GM23338 (cell line): Measurements from ENCODE around the gene MCEE. TPM values are rescaled to one million over a fixed set of nuclear protein-coding genes. Genes with fewer than 3 reads are reported as not detected.

Source experiments
- ATAC-seq: fragments of 200-7000 bp; cut with Tn5 transposase; 3 replicates; pipeline ENCODE4 v1.9.1; 2020
- DNase-seq: peaks from one replicate; pipeline ENCODE4 v3.0.0-alpha.2; 2015; ENCODE audit warnings: low spot score
- H2AFZ ChIP-seq: fragments of 200-600 bp; sonication (generic); 2 replicates; pipeline ENCODE4 v1.8.0; 2016; ENCODE audit warnings: antibody characterized with exemption, mild to moderate bottlenecking, moderate library complexity
- H3F3A ChIP-seq: fragments of 200-600 bp; sonication (generic); replicated peaks from 2 replicates; pipeline ENCODE4 v1.8.0; 2017; ENCODE audit warnings: antibody characterized with exemption, mixed run types, low read depth
- H3K27ac ChIP-seq: fragments of 200-600 bp; sonication (generic); 2 replicates; pipeline ENCODE4 v1.6.1; 2016; ENCODE audit warnings: low read depth
- H3K27me3 ChIP-seq: fragments of 200-600 bp; sonication (generic); 2 replicates; pipeline ENCODE4 v1.8.0; 2016; ENCODE audit warnings: mild to moderate bottlenecking, mixed run types, moderate library complexity; ENCODE audit not compliant: insufficient read depth
- H3K36me3 ChIP-seq: fragments of 200-600 bp; sonication (generic); 2 replicates; pipeline ENCODE4 v1.8.0; 2016; ENCODE audit warnings: mild to moderate bottlenecking; ENCODE audit not compliant: insufficient read depth
- H3K4me1 ChIP-seq: fragments of 200-600 bp; sonication (generic); 2 replicates; pipeline ENCODE4 v1.8.0; 2016; ENCODE audit warnings: mild to moderate bottlenecking, moderate library complexity; ENCODE audit not compliant: insufficient read depth
- H3K4me2 ChIP-seq: fragments of 200-600 bp; sonication (generic); 2 replicates; pipeline ENCODE4 v1.7.1; 2017; ENCODE audit warnings: mixed run types
- H3K4me3 ChIP-seq: fragments of 200-600 bp; sonication (generic); 2 replicates; pipeline ENCODE4 v1.6.1; 2016; ENCODE audit warnings: mixed run types
- H3K79me2 ChIP-seq: fragments of 200-600 bp; sonication (generic); replicated peaks from 2 replicates; pipeline ENCODE4 v1.8.0; 2017; ENCODE audit warnings: mild to moderate bottlenecking; ENCODE audit not compliant: insufficient read depth
- H3K9me2 ChIP-seq: fragments of 200-600 bp; sonication (generic); 2 replicates; pipeline ENCODE4 v1.8.0; 2017; ENCODE audit not compliant: insufficient read depth
- H4K20me1 ChIP-seq: fragments of 200-600 bp; sonication (generic); replicated peaks from 2 replicates; pipeline ENCODE4 v1.8.0; 2017; ENCODE audit warnings: mild to moderate bottlenecking; ENCODE audit not compliant: insufficient read depth
- H3K27ac Mint-ChIP-seq: 2 replicates; pipeline ENCODE4 v1.8.0; 2020; ENCODE audit warnings: inconsistent platforms, mild to moderate bottlenecking, moderate library complexity, mixed read lengths
- H3K27me3 Mint-ChIP-seq: 3 replicates; pipeline ENCODE4 v1.8.0; 2022; ENCODE audit warnings: low read depth, mild to moderate bottlenecking, moderate library complexity, mixed read lengths, inconsistent platforms; ENCODE audit not compliant: insufficient read depth, poor library complexity
- H3K36me3 Mint-ChIP-seq: 3 replicates; pipeline ENCODE4 v1.8.0; 2021; ENCODE audit warnings: low read depth, mild to moderate bottlenecking, inconsistent platforms, moderate library complexity, mixed read lengths
- H3K4me1 Mint-ChIP-seq: 3 replicates; pipeline ENCODE4 v1.8.0; 2020; ENCODE audit warnings: mild to moderate bottlenecking, inconsistent platforms, mixed read lengths
- H3K4me3 Mint-ChIP-seq: 3 replicates; pipeline ENCODE4 v1.8.0; 2021; ENCODE audit warnings: moderate library complexity, mild to moderate bottlenecking, inconsistent platforms, mixed read lengths
- H3K9me3 Mint-ChIP-seq: 3 replicates; pipeline ENCODE4 v1.8.0; 2020; ENCODE audit warnings: moderate library complexity, mild to moderate bottlenecking, inconsistent platforms, mixed read lengths
- CREB1 ChIP-seq: fragments of 250-450 bp; sonication (Bioruptor Pico); IDR thresholded peaks from 2 replicates; pipeline ENCODE4 v1.5.0; 2020; ENCODE audit warnings: low read depth, mild to moderate bottlenecking, moderate library complexity
- CTCF ChIP-seq, 2 experiments: fragments of 200-600 bp in 1 of 2; sonication (generic) in 1 of 2; conservative IDR thresholded peaks; 2 replicates each; pipeline versions ENCODE4 v1.5.1 to v1.6.1; 2016 to 2017; ENCODE audit warnings: antibody characterized with exemption in 2 of 2, low read depth in 2 of 2, mild to moderate bottlenecking in 2 of 2, moderate library complexity in 1 of 2
- ETS1 ChIP-seq: IDR thresholded peaks from 2 replicates; pipeline ENCODE4 v1.6.1; 2016; ENCODE audit warnings: antibody characterized with exemption
- EZH2 ChIP-seq: fragments of 200-600 bp; sonication (generic); IDR thresholded peaks from one replicate; pipeline ENCODE4 v1.8.0; 2017; ENCODE audit warnings: antibody characterized with exemption, mild to moderate bottlenecking, low read depth; ENCODE audit not compliant: unreplicated experiment
- JUNB ChIP-seq: IDR thresholded peaks from one replicate; pipeline ENCODE4 v1.6.1; 2016; ENCODE audit warnings: antibody characterized with exemption; ENCODE audit not compliant: unreplicated experiment
- NANOG ChIP-seq: IDR thresholded peaks from 2 replicates; pipeline ENCODE4 v1.6.1; 2016; ENCODE audit warnings: antibody characterized with exemption, borderline replicate concordance
- REST ChIP-seq: IDR thresholded peaks from one replicate; pipeline ENCODE4 v1.6.1; 2018; ENCODE audit warnings: antibody characterized with exemption; ENCODE audit not compliant: unreplicated experiment
- ZNF114 ChIP-seq: fragments of 250-450 bp; sonication (Bioruptor Pico); IDR thresholded peaks from 2 replicates; pipeline ENCODE4 v1.5.0; 2020; ENCODE audit warnings: mild to moderate bottlenecking, moderate library complexity
- ZNF331 ChIP-seq: fragments of 250-450 bp; sonication (Bioruptor Pico); IDR thresholded peaks from 2 replicates; pipeline ENCODE4 v1.5.0; 2020; ENCODE audit warnings: low read depth, mild to moderate bottlenecking, moderate library complexity
- ZNF462 ChIP-seq: fragments of 250-450 bp; sonication (Bioruptor Pico); IDR thresholded peaks from 2 replicates; pipeline ENCODE4 v1.5.0; 2020; ENCODE audit warnings: mild to moderate bottlenecking, moderate library complexity
- polyA plus RNA-seq: library from polyadenylated mRNA; unstranded; fragments of >200 nt; fragmentation: Nextera tagmentation; extraction: Ambion mirVana; gene quantifications from 2 replicates; pipeline ENCODE4 v1.2.1, GENCODE V29; 2016
- total RNA-seq: library from RNA; depleted of rRNA; stranded (reverse); fragments of >200 nt; shearing (Covaris generic); gene quantifications from 2 replicates; pipeline ENCODE4 v1.2.3, GENCODE V29; 2014

Gene MCEE
- total and polyA plus RNA-seq, 2 experiments from 2014 or later = 8.4 to 26.2 TPM

- H3K4me3 Mint-ChIP-seq = no peak overlapping the region
- H3K4me1 ChIP-seq = peaks cover 4% of the 10 kb centered on the region
- H3K27me3 Mint-ChIP-seq = peaks cover 14% of the 10 kb centered on the region
- H3K79me2 ChIP-seq = peaks cover 2% of the 10 kb centered on the region
- H3K36me3 Mint-ChIP-seq = no peaks in the 10 kb centered on the region
- peaks cover 2% of the 10 kb centered on the region; the same call in 2 of the 3 replicates for H3K4me1 Mint-ChIP-seq
- ATAC-seq = no peak
- no peak overlapping the region for H3K27ac ChIP-seq
- no peak overlapping the region for H2AFZ ChIP-seq
- H3K9me2 ChIP-seq = no peaks in the 10 kb centered on the region
- no peak for TF ChIP-seq NANOG
- no peak for TF ChIP-seq ZNF114 (CRISPR knock-in tag)
- TF ChIP-seq ZNF331 (CRISPR knock-in tag) = no peak
- TF ChIP-seq REST = no peak
- TF ChIP-seq CREB1 (CRISPR knock-in tag) = no peak
- TF ChIP-seq CTCF (conservative IDR thresholded peaks at IDR 0.05; ENCODE audit: low read depth in 2 of 2) = no peak
- no peak for TF ChIP-seq ETS1
- no peak for TF ChIP-seq JUNB
- TF ChIP-seq ZNF462 (CRISPR knock-in tag) = no peak
- TF ChIP-seq EZH2 = no peak
- H3K4me2 ChIP-seq = no peak overlapping the region
- H3K36me3 ChIP-seq = no peaks in the 10 kb centered on the region
- no peaks in the 10 kb centered on the region for H4K20me1 ChIP-seq
- no peaks in the 10 kb centered on the region for H3F3A ChIP-seq
- no peaks in the 10 kb centered on the region for H3K9me3 Mint-ChIP-seq
- no peaks in the 10 kb centered on the region for H3K27me3 ChIP-seq
- no peak overlapping the region for H3K27ac Mint-ChIP-seq
- H3K4me3 ChIP-seq = no peak overlapping the region
- DNase-seq = no peak
Observed at GRCh38 chr2:71064110-71064611, 65.9 kb downstream of the MCEE start.
